Gastroesophageal sphincter (tissue), 3 donors: ENCODE measurements around the gene CPA4.

Experiments
- CTCF ChIP-seq, 4 experiments: fragments of 200-600 bp in 2 of 4; fragments of 450-650 bp in 2 of 4; sonication (generic) in 1 of 4; IDR thresholded peaks; one replicate each; pipeline ENCODE4 v1.5.1; 2017 to 2019; ENCODE audit warnings: antibody characterized with exemption in 4 of 4, mild to moderate bottlenecking in 2 of 4, moderate library complexity in 2 of 4
- EP300 ChIP-seq: sonication (generic); formaldehyde crosslinking; IDR thresholded peaks from one replicate; pipeline ENCODE4 v1.6.1; 2017; ENCODE audit warnings: antibody characterized with exemption, mild to moderate bottlenecking
- POLR2A ChIP-seq, 2 donors: fragments of 450-650 bp; IDR thresholded peaks; one replicate each; pipeline ENCODE4 v1.6.1; 2017; ENCODE audit warnings: antibody characterized with exemption in 2 of 2, mild to moderate bottlenecking in 2 of 2, moderate library complexity in 1 of 2
- POLR2AphosphoS5 ChIP-seq: sonication (generic); formaldehyde crosslinking; IDR thresholded peaks from one replicate; pipeline ENCODE4 v1.6.1; 2017; ENCODE audit warnings: antibody characterized with exemption

- TF ChIP-seq POLR2A (IDR thresholded peaks at IDR 0.05): no peak
- no peak for TF ChIP-seq CTCF (IDR thresholded peaks at IDR 0.05)
- TF ChIP-seq EP300: no peak
- no peak for TF ChIP-seq POLR2AphosphoS5
These were observed 71.5 kb downstream of the CPA4 start for GRCh38 chr7:130364451-130364850.
